GM21619 (cell line): ENCODE results near the gene OGFOD1.
A peak's percentile ranks its signal among the peaks of the same experiment; 100 is the strongest.
"Not testable (repeated sequence)": the region's sequence is repeated elsewhere in the genome, so short reads cannot be mapped to it uniquely, and the experiment has no call there.

Experiments used
- ATAC-seq: cut with Tn5 transposase; IDR thresholded peaks from one replicate; pipeline ENCODE4 v1.9.1; 2021; ENCODE audit not compliant: unreplicated experiment

The OGFOD1 gene

DNA sequence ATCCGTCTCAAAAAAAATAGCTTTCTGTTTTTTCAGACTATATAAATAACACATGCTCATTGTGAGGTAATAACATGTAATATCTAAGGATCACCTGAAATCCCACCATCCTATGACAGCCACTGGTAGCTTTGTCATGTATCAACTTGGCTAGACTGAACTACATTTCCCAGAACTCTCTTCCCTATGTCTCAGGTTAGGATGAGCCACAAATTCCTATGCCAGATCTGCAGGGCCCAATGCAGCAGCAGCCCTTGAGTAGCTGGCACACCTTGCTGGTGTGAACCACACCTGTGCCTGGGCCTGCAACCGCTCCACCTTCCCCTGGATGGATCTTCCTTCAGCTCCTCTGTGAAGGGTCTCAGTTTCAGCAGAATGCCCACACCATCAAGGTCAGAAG, 28.1 kb downstream of the OGFOD1 start:
- ATAC-seq: no peak

DNA sequence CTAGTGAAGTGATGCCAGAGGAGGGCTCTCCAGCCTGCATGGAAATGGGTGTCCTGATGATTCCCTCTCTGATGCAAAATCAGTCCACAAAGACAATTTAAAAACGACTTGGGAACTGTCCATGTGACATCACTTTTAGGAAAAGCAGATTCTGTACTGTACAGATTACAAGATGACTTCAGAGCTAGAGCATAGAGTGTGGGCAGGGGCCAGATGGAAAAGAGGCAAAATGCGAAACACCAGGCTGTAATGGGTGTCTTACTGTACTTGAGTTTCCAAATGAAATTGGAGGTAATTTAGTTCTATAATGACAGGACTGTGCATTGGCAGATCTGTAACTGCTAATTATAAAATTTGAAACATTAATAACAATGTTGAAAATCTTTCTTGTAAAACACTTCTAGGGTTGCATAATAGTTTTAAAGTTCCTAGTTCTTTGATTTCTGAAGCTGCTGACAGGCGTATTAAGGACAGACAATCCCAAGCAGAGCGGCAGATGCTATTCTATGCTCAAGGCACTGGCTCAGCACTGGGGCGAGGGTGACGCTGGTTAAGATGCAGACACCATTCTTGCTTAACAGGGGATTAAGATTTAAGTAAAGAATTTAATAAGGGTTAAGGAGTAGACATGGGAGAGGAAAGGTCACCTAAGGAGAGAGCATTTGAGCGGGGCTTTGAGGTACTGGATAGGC, 29.6 kb downstream of the OGFOD1 start:
- ATAC-seq: no peak

DNA sequence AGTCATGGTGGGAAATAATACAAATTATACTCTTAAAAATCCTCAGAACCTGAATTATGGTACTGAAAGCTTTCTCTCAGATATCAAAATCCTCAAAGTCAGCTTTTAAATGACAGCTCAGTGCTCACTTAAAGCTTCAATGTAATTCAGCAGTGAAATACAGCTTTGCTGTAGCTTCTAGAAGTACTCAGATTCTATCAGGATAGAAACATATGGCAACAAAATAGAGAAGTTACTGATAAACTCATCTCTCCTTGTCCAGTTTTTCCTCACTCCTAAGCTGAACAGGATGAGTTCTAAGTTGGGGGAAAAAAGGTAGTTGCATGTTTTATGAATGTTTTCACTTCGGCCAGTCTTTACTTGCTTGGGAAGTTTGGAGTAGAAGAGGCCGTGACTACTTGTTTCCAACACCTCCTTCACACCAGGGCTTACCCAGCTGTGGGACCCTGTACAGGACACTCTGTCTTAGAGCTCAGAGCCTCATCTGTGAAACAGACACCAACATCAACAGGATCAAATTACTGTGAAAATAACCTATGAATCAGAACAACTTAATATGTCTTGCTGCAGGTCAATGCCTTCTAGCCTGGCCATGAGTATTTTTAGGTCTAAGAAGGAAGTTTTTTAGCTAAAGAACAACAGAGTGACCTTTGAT, 30.2 kb downstream of the OGFOD1 start:
- no peak for ATAC-seq

DNA sequence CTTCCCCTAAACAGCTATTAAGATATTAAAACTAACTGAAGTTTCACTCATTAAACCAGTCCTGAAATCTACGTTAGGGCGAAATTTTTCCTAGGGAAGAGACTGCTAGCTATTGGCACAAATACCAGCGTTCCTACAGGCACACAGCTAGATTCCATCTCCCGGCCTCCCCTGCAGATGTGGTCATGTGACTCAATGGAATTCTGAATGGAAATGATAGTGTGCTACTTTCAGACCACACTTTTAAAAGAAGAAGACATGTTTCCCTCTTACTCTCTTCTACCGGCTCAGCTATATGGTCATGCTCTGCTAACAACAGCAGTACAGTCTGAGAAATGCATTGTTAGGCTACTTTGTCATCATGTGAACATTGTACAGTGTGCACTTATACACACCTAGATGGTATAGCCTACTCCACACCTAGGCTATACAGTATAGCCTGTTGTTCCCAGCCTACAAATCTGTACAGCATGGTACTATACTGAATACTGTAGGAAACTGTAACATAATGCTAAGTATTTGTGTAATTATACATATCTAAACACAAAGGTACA, 31.4 kb downstream of the OGFOD1 start:
- no peak for ATAC-seq

DNA sequence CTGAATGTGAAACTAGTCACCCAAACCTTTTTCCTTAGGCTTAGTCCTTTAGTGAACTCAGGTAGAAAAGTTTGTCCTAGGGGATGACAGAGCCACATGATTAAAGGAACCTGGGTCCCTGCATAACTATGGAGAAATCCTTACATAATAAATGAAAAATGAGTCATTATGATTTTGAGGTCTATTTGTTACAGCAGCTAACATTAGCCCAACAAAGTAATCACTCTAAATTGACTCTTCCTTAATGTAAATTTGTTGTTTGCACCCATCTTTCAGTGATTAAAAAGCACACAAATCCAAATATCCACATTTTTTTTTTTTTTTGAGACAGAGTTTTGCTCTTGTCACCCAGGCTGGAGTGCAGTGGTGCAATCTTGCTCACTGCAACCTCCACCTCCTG, 32.0 kb downstream of the OGFOD1 start:
- no peak for ATAC-seq

DNA sequence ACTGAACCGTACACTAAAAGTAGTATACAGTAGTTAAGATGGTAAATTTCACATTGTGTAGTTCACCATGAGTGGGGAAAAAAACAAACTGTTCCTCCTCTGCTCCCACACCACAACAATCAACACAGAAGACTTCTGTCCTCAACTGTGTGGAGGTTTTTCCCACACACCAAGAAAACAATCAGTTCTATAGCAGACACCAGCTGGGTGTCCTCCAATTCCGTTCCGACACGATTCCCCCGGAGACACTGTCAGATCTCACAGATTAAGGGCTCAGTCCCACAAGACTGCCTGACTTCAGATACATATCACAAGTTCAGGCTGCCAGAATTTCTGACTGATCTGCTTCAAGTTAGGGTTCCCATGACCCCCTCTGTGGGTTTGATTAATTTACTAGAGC, 36.7 kb downstream of the OGFOD1 start:
- no peak for ATAC-seq

DNA sequence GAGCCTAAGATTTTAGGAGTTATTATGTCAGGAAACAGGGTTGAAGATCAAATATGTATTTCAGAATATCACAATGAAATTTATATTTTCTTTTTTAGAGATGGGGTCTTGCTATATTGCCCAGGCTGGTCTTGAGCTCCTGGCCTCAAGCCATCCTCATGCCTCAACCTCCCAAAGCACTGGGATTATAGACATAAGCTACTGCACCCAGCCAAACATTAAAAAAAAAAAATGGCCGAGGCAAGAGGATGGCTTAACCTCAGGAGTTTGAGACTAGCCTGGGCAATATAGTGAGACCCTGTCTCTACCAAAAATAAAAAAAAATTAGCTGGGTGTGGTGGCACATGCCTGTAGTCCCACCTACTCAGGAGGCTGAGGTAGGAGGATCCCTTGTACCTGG, 37.5 kb downstream of the OGFOD1 start:
- ATAC-seq: not testable (repeated sequence)

DNA sequence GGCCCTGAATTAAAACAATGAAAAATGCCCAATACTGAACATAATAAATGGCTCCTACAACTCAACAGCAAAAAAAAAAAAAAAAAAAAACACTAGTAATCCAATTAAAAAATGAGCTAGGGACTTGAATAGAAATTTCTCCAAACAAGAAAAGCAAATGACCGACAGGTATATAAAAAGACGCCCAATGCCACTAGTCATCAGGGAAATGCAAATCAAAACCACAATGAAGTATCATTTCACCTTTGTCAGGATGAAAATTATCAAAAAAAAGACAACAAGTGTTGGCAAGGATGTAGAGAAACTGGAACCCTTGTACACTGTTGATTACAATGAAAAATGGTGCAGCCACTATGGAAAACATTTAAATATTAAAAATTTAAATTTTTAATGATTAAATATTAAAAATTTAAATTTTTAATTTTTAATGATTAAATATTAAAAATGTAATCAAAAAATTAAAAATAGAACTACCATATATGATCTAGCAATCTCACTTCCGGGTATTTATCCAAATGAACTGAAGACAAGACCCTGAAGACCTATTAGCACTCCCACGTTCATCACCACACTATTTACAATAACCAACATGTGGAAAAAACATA, 40.4 kb downstream of the OGFOD1 start:
- no peak for ATAC-seq

DNA sequence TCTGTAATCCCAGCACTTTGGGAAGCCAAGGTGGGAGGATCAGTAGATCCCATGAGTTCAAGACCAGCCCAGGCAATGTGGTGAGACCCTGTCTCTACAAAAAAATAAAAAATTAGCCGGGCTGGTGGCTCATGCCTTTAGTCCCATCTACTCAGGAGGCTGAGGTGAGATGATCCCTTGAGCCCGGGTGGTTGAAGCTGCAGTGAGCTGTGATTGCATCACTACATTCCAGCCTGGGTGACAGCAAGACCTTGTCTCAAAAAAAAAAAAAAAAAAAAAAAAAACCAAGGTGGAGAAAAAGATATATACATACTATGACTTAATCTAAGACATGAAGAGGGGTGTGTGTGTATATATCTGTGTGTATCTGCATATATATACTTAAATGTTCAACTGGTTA, 41.8 kb downstream of the OGFOD1 start:
- no peak for ATAC-seq

DNA sequence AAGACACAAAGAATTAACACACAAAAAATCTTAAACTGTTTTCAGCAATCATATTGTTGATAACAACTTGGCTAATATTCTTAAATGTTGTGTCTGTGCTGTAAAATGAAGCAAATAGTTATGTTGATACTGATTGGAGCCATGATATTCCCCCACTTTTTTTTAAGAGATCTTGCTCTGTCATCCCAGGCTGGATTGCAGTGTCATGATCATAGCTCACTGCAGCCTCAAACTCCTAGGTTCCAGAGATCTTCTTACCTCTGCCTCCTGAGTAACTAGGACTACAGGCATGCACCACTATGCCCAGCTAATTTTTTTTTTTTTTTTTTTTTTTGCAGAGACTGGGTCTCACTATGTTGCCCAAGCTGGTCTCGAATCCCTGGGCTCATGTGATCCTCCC, 42.5 kb downstream of the OGFOD1 start:
- ATAC-seq: no peak

DNA sequence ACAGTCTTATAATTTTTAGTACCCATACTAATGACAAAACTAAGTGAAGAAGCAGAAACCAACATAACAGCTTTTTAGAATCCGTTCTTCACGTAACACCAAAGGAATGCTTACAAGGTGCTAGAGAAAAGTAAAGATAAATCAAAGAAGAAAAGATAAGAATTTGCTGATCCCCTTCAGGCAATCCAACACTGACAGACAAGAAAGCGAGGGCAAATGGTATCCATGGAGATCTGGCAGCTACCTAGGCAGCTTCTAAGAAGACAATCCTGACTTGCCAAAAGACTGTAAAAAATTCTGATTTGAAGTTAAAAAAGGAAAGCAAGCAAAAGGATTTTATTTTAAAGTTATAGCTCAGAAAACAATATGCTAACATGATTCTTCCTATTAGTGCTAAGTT, 53.8 kb downstream of the OGFOD1 start:
- ATAC-seq: no peak

DNA sequence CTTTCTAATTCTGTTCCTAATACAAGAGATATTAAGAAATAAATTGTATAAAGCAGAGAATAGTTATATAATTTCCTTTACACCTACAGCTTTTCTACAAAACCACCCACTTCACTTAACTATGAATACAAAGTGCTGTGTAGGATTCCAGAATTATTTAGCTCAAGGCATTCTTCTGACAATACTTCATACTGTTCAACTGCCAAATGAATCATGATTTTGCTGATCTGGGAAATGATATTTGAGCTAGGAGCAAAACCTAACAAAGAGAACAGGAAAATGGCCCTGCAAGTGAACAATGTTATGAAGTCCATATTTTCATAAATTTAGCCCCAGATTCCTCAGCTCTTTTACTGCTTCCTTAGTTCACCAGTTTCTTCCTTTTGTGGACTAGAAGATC, 55.6 kb downstream of the OGFOD1 start:
- no peak for ATAC-seq

DNA sequence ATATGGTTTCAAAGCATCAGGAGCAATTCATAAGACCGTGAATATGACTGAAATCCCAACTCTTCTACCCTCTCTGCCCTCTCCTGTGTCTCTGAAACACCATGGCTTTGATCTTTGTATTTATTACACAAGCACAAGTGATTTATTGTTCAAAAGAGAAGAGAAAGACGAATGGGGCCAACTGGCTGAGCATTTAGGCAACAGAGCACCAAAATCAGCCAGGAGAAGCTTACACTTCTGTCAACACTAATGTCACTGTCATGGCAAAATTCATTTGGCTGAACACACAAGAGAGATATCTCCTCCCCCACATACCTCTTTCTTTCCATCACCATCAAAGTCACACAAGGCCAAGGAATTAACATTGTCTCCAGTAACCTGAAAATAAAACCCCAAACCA, 59.2 kb downstream of the OGFOD1 start:
- no peak for ATAC-seq

DNA sequence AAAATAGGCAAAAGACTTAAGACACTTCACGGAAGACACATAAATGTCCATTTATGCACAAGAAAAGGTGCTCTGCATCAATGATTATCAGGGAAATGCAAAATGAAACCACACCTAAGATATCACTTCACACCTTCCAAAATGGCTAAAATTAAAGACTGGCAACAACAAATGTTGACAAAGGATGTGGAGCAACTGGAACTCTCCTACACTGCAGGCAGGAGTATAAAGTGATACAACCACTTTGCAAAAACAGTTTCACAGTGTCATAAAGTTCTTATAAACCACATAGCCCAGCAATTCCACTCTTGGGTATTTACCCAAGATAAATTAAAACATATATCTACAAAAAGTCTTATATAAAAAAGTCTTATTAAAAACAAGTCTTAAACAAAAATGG, 60.7 kb downstream of the OGFOD1 start:
- no peak for ATAC-seq

DNA sequence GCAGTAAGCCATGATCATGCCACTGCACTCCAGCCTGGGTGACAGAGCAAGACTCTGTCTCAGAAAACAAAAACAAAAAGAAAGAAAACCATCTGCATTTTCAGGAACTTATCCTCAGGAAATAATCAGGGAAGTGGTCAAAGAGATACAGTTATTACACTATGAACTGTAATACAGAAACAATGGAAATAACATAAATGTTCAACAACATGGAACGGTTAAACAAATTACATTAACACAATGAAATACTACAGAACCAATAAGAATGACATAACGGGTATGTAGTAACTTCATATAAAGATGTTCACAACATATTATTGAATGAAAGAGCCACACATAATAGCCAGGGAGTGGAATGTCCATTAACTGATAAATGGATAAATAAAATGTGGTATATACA, 61.7 kb downstream of the OGFOD1 start:
- no peak for ATAC-seq

DNA sequence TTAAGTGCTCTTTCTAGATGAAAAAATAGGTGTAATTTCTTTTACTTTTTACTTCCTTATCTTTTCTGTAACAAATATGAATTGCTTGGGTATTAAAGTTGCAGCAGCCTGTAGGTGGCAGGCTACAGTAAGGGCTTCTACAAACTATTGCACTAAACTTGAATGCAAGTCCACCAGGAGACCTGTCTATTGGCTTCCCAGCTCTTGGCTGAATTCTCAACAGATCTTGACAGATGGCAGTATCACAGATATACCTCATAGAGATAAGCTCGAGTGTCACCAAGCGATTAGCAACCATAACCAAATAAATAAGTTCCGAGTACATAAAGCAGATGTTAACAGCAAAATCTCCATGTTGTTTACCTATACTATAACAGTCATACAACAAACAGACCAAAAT, 62.6 kb downstream of the OGFOD1 start:
- no peak for ATAC-seq

DNA sequence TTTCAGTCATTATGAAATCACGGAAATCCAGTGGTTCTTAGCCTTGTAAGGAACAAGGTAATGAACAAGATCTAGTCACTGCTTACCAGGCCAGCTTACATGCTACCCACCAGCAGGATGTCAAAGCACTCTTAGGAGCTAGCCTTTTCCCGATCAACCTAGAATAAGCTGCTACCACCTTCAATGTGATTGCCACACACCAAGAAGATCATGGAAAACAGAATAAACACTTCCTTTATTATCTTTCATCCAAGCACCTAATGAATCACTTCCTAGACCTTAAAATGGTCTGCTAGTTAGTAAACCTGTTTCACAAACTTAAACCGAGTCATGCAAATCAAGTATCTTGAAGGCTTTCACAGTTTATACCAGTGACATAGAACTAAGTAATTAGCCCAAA, 63.5 kb downstream of the OGFOD1 start:
- ATAC-seq: no peak

DNA sequence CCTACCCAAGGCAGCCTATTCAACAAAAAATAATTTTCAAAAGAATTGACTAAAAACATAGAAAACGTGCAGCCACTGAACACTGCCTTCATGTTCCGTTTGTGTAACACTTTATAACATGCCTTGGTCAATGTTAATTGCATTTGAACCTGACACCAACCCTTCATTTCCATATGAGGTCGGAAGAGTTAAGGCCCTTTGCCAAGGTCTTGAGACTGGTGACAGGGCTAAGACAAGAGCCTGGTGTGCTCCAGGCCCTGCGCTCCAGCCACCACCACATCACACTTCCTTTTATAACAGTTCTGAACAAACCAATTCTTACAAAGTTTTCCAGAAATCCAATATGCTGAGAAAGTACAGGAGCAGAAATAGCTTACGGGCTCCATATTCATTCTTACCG, 64.3 kb downstream of the OGFOD1 start:
- ATAC-seq: no peak

DNA sequence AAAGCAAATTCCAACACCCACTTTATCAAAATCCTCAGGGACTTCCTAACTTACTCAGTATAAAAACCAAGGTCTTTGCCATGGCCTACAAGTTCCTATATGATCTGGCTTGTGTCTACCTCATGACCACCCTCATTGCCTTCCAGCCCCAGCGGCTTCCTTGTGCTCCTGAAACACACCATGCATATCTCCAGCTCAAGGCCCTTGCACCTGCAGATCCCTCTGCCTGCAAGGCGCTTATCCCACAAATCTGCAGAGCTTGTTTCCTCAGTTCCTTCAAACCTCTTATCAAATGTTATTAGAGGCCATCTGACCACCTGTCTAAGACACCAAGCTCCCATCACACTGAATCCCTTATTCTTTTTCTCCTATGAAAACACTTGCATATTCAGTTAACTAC, 65.9 kb downstream of the OGFOD1 start:
- ATAC-seq: no peak

DNA sequence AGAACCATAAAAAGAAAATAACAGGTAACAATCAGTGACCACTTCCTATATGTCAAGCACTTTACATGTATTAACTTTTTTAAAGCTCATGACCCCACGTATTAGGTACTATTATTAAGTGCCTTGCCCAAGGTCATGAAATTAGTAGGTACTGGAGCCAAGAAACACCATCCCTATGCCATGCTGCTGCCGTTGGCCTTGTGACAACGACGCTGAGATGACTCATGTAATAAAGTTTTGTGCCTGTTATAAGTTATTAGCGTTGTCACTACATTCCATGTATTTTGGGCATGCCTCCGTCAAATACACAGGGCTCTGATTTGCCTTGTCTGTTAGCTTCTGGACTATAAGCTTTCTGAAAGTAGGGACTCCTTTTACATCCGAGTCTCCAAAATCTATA, 67.1 kb downstream of the OGFOD1 start:
- ATAC-seq: no peak

DNA sequence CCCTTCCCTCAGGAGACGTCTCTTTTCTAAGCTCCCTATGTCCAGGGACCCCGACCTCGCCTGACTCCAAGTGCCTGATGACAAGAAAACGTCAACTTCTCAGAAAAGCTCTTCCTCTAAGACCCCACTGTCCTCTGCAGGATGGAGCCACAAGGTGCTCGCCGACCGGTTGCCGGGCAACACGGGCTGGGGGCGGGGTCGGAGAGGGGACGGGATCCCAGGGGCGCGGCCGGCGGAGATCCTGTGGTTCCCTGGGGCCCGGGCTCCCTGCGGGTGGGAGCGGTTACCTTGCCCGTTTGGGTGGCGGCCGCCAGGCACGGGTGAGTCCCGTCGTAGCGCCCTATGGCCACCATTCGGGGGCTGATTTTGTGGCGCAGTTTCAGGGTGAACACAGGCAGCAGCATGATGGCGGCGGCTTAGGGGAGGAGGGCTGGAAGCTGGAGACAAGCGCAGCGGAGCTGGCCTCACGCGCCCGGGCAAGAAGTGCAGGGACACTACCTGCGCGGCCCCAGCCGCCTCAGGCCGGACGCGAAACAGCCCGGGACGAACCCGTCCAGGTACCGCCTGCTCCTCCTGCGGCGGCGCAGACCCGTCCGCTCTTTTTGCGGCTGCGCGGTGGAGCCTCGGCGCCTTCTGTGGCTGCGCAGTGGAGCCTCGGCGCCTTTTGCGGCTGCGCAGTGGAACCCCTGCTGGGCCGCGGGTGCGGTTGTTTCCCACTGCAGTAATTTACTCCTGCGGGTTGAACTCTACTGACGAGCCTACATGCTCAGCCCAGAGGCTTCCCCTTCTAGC, 68.3 kb downstream of the OGFOD1 start, which contains the start of gene BBS2:
Gene BBS2 (minus strand): TSS at position 566 of the 792 bp plus-strand sequence. CDS start 162 bp downstream, at position 404.
- peak; percentile 82 for ATAC-seq

DNA sequence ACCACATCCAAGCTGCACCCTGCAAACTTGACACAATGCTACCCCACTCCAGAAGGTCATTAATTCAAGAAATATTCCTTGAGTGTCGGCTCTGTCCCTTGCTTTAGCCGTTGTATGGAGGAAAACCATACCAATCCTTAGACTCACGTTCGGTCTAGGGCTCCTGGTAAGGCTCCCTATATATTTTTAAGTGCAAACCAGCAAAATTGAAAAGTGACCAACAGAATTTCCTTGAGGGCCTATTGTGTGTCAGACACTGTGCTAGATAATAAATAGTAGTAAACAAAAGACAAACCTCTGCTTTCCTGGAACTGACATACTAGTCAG, 68.9 kb downstream of the OGFOD1 start:
- no peak for ATAC-seq
